ENCODE measurements around the gene PRCC. TPM values are rescaled to one million over a fixed set of nuclear protein-coding genes. Genes with fewer than 3 reads are reported as not detected.
A peak's percentile ranks its signal among the peaks of the same experiment; 100 is the strongest.

PRCC gene, protein sequence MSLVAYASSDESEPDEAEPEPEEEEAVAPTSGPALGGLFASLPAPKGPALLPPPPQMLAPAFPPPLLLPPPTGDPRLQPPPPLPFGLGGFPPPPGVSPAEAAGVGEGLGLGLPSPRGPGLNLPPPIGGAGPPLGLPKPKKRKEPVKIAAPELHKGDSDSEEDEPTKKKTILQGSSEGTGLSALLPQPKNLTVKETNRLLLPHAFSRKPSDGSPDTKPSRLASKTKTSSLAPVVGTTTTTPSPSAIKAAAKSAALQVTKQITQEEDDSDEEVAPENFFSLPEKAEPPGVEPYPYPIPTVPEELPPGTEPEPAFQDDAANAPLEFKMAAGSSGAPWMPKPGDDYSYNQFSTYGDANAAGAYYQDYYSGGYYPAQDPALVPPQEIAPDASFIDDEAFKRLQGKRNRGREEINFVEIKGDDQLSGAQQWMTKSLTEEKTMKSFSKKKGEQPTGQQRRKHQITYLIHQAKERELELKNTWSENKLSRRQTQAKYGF
- polyA plus RNA-seq: 57.3 TPM

DNA sequence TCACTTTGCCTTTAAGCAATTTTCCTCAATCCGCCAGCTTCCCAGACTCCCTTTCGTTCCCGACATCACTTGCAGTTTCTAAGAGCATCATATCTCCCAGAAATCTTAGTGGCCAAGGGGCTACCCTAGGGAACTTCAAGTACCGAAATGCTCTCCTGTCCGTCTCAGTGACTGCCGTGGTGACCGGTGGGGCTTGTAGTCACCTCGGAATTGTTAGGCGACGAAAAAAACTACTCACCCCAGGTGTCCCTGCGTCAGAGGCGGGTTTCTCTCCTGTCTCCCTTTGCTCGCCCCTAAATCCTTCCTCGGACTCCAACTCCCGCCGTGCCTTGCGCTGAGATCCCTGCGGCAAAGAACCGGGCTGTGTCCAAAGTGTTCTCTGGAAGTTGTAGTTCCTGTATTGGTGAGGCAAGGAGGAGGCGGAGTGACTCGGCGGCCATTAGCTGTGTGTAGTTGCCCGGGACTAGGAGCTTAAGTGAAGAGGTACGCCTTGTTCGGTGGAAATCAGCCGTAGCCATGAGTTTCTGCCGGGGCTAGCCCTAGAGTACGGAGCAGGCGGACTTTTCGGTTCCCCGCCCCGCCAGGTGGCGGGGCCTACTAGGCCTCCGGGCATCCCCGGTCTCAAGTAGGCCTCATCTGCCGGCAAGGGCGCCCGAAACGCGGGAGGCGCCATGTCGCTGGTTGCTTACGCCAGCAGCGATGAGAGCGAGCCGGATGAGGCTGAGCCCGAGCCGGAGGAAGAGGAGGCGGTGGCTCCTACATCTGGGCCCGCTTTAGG, at the start of gene PRCC:
Gene PRCC, plus strand, starts transcription at position 435 of the 778 bp plus-strand sequence. Its CDS starts 237 bp downstream, at position 672.
- H3K9me3 Mint-ChIP-seq: no peaks in the 10 kb centered on the region
- H3K27ac Mint-ChIP-seq: peak within 1 kb of the TSS; percentile 79
- no peak within 1 kb of the TSS for H3K4me3 Mint-ChIP-seq
- peaks cover 4% of the 10 kb centered on the region for H3K36me3 Mint-ChIP-seq
- H3K27me3 Mint-ChIP-seq: no peaks in the 10 kb centered on the region
- H3K4me1 Mint-ChIP-seq: peaks cover 19 to 30% (median 22%) of the 10 kb centered on the region in 3 donors

DNA sequence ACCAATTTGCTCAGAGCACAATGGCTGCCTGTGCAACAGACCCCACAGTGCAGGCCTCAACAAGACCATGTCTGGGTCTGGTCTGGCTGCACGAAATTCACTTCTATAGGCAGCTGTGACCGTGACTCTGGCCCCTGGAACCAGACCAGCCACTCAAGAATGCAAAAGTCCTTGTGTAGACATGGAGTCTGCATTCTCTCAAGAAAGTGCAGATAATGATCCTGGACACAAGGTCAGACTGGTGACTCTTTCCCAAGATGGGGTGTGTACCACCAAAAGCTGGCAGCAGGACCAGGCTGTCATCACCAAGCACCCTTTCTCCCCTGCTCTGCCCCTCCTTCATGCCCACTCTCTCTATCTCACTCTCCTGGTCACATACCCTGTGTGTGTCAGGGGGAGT, 46.2 kb upstream of the PRCC start:
- H3K4me3 Mint-ChIP-seq: no peak overlapping the region
- H3K27ac Mint-ChIP-seq: no peak overlapping the region
- H3K4me1 Mint-ChIP-seq: peaks cover 8 to 15% (median 11%) of the 10 kb centered on the region in 3 donors
- no peaks in the 10 kb centered on the region for H3K9me3 Mint-ChIP-seq
- H3K36me3 Mint-ChIP-seq: peaks cover 8% of the 10 kb centered on the region
- no peaks in the 10 kb centered on the region for H3K27me3 Mint-ChIP-seq

DNA sequence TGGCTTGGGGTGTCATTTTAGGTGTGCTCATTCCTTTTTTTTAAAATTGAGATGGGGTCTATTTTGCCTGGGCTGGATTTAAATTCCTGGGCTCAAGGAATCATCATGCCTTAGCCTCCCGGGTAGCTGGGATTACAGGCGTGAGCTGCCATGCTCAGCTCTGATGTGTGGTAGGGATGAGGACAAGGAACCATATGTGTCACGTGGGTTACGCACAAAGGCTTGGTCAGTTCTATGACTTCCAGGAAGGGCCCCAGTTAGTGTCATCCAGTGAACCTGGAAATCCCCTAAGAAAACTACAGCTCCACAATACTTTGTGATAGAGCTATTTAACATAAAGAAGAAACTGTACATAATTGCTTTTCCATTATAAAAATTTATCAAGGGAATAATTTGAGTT, 45.8 kb upstream of the PRCC start:
- Mint-ChIP-seq H3K27me3 (no peaks in the 10 kb centered on the region), H3K9me3 (no peaks in the 10 kb centered on the region), H3K4me3 (no peak overlapping the region), H3K4me1 (peaks cover 8 to 14% (median 11%) of the 10 kb centered on the region in 3 donors), H3K27ac (no peak overlapping the region), H3K36me3 (peaks cover 8% of the 10 kb centered on the region)

DNA sequence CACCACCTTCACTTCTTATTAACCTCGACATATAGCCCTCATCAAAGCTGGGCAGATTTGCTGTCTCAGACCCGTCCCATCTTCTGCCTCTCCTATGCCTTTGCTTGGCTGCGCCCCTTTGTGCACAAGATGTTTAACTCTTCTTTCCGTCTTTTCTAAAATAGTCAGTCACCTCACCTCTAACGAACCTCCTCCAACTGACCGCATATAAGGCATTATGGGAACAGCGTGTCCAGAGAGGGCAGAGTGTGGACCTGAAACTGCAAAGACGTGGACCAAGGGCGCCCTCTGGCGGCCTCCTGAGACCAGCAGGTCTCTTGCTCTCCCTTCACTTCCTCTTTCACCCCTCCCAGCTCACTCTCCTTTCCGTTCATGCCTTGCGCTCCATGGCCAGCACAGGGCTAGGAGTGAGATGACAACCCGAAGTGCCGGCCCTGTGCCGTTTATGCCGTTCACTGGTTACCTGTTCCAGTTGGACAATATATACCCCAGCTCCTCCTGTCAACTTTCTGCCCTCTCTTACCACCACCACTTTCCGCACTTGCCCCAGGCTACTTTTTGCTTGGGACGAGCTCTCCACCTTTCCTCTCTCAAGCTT, 41.6 kb upstream of the PRCC start:
- no peak overlapping the region for H3K4me3 Mint-ChIP-seq
- no peak overlapping the region for H3K27ac Mint-ChIP-seq
- peaks cover 23 to 26% (median 24%) of the 10 kb centered on the region in 3 donors for H3K4me1 Mint-ChIP-seq
- peaks cover 2% of the 10 kb centered on the region for H3K27me3 Mint-ChIP-seq
- H3K9me3 Mint-ChIP-seq: no peaks in the 10 kb centered on the region
- H3K36me3 Mint-ChIP-seq: peaks cover 3% of the 10 kb centered on the region

DNA sequence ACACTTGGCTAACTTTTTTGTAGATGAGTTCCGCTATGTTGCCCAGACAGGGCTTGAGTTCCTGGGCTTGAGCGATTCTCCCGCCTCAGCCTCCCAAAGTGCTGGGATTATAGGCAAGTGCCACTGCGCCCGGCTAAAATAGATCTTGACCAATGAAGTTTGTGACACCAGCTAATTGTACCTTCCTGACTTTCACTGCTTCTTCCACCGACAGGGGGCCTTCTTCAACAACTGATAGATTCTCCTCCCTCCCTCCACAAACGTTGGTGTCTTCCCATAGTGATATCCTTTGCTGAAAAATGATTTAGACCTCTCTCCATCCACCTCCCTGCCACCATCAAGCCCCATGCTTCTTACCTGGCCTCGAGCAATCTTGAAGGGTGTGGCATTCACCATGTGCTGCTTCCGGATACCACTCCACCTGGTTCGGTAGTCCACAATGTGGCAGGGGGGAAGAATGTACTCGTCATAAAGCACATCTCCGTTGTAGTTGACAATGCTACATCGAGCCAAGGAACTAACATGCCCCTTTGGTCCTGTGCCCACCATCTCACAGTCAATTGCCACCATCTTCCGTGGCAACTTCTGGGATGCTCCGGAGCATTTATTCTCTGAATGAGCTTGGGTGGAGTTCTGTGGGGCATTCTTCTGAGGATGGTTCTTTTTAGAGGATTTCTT, 40.6 kb upstream of the PRCC start:
- Mint-ChIP-seq H3K4me1 (peaks cover 23 to 26% (median 25%) of the 10 kb centered on the region in 3 donors), H3K36me3 (peaks cover 3% of the 10 kb centered on the region), H3K27me3 (peaks cover 2% of the 10 kb centered on the region), H3K4me3 (no peak overlapping the region), H3K27ac (no peak overlapping the region), H3K9me3 (no peaks in the 10 kb centered on the region)

DNA sequence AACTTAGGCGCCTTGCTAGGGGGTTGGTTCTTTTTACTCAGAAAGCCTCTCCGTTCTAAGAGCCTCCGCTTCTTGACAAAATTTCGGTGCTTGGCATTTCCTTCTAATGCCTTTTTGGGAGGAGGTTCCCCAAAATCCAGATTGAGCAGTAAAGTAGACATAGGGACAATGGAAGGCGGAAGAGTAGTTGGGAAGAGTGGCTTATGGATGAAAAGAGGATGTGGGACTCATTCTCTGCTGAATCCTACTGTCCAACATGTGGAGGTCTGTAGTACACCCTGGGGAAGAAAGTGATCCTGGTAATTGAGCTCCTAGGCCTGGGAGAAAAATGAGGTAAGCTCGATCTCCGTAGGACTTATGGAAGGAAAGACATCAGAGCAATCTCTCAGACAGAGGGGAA, 39.8 kb upstream of the PRCC start:
- H3K9me3 Mint-ChIP-seq: no peaks in the 10 kb centered on the region
- H3K36me3 Mint-ChIP-seq: peaks cover 3% of the 10 kb centered on the region
- peaks cover 23 to 26% (median 25%) of the 10 kb centered on the region in 3 donors for H3K4me1 Mint-ChIP-seq
- H3K27me3 Mint-ChIP-seq: peaks cover 2% of the 10 kb centered on the region
- no peak overlapping the region for H3K4me3 Mint-ChIP-seq
- H3K27ac Mint-ChIP-seq: peak overlapping the region in 2 of 3 donors; percentile 97 to 98

DNA sequence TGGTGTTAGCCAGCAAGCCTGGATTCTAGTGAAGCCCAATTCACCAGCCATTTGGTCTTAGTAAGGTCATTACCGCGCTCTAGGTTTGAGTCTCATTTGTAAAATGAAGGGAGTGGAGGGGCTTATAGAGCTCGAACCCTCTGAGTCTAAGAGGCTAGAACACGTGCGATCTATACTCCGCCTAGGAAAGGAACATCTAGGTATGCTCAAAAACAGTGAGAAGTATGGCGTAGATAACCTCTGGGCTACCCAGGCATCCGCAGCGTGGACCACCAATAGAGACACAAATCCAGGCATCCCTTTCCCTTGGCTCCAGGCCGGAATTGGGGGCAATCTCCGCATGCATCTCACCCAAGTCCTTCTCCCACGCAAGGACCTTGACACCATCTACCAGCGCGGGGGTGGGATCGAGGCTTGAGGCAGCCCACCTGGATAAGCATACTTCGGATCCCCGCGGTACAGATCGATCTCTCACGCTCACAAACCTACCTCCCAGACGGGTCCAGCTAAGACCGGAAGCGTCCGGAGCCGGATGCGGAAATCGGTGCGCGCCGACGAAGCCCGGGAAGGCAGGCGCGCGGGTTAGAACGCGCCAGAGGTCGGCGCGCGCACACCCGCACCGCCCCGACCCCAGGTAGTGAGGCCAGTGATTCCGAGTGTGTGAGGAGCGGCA, 39.3 kb upstream of the PRCC start, which contains the start of gene METTL25B:
Gene METTL25B, plus strand, starts transcription at position 544 of the 673 bp plus-strand sequence. CDS start 636 bp downstream, outside the sequence.
- peaks cover 6% of the 10 kb centered on the region for H3K36me3 Mint-ChIP-seq
- H3K9me3 Mint-ChIP-seq: no peaks in the 10 kb centered on the region
- H3K4me3 Mint-ChIP-seq: no peak within 1 kb of the TSS
- H3K27ac Mint-ChIP-seq: peak within 1 kb of the TSS in 2 of 3 donors; percentile 97 to 98
- H3K27me3 Mint-ChIP-seq: peaks cover 2% of the 10 kb centered on the region
- H3K4me1 Mint-ChIP-seq: peaks cover 23 to 30% (median 29%) of the 10 kb centered on the region in 3 donors

DNA sequence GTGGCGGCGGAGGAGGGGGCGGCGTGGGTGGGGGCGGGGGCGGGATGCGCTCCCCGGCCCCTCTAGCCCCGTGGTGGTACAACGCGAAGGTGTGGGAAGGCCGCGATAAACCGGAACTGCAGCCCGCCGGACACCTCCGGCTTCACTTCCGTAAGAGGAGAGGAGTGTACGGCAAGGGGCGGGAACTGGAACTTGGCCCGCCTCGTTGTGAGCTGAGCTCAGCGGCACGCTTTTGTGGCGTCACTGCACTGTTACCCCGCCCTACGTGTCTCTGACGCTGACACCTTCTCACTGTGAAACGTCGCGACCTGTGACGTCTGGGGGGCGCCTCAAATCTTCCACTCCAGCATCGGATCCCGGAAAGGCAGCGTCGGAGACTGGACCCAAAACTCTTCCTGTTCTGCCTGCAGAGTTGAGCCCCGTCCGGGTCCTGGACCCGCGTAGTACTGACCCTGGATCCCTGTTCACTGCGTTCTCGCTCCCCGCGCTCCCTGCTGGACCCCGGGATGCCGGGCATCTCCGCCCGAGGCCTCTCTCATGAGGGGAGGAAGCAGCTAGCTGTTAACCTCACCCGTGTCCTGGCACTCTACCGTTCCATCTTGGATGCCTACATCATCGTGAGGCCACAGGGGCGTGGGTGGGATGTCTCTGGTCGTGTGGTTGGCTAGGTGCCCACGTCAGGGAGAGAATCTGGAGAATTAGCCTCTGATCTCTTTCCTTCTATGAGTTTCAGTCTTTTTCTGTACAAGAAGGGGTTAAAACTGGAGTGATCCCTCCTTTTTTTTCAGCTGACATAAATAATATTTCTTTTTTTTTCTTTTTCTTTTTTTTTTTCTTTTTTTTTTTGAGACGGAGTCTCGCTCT, 38.5 kb upstream of the PRCC start, which contains the start of gene ISG20L2:
Gene ISG20L2, minus strand, starts transcription at position 168 of the 864 bp plus-strand sequence. CDS start 1,114 bp downstream, outside the sequence.
- H3K27me3 Mint-ChIP-seq: peaks cover 2% of the 10 kb centered on the region
- H3K9me3 Mint-ChIP-seq: no peaks in the 10 kb centered on the region
- H3K27ac Mint-ChIP-seq: peak within 1 kb of the TSS in 2 of 3 donors; percentile 97 to 98
- H3K36me3 Mint-ChIP-seq: peaks cover 2% of the 10 kb centered on the region
- H3K4me3 Mint-ChIP-seq: peak within 1 kb of the TSS in 1 of 4 donors; percentile 68
- H3K4me1 Mint-ChIP-seq: peaks cover 17 to 30% (median 23%) of the 10 kb centered on the region in 3 donors

DNA sequence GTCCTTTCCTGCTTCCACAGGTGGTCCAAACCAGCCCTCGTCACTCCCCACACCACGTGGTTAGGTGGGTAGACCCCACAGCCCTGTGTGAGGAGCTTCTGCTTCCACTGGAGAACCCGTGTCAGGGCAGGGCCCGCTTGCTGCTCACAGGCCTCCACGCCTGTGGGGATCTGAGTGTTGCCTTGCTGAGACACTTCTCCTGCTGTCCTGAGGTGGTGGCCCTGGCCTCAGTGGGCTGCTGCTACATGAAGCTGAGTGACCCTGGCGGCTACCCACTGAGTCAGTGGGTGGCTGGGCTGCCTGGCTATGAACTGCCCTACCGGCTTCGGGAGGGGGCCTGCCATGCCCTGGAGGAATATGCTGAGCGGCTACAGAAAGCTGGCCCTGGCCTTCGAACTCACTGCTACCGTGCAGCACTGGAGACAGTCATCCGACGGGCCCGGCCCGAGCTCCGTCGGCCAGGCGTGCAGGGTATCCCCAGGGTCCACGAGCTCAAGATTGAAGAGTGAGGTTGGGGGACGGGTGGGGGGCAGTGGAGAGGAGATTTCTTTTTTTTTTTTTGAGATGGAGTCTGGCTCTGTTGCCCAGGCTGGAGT, 33.2 kb upstream of the PRCC start:
- Mint-ChIP-seq H3K9me3 (no peaks in the 10 kb centered on the region), H3K4me1 (peaks cover 9 to 21% (median 14%) of the 10 kb centered on the region in 3 donors), H3K27me3 (no peaks in the 10 kb centered on the region), H3K4me3 (peak overlapping the region in 1 of 4 donors; percentile 38), H3K27ac (no peak overlapping the region), H3K36me3 (peaks cover 4% of the 10 kb centered on the region)

DNA sequence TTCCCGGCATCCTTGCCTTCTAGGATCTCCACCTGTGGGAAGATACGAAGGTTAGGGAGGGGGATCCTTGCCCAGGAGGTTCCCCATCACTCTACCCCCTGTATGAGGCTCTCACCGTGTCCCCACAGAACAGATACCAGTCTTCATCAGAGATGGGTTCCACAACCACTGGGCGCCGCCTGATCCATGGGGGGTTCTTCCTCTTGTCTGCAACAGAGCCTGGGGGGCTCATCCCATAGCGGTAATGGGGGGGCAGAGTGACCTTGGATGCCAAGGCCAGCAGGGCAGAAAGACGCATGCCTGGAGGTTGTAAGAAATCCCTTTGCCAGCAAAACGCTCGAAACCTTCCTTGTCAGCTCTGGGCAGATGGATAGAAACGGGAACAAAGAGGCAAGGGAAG, 28.9 kb upstream of the PRCC start:
- Mint-ChIP-seq H3K27ac (peak overlapping the region in 2 of 3 donors; percentile 69 to 91), H3K9me3 (no peaks in the 10 kb centered on the region), H3K27me3 (no peaks in the 10 kb centered on the region), H3K4me1 (peaks cover 11 to 23% (median 23%) of the 10 kb centered on the region in 3 donors), H3K4me3 (peak overlapping the region in 1 of 4 donors; percentile 94), H3K36me3 (peaks cover 4% of the 10 kb centered on the region)

DNA sequence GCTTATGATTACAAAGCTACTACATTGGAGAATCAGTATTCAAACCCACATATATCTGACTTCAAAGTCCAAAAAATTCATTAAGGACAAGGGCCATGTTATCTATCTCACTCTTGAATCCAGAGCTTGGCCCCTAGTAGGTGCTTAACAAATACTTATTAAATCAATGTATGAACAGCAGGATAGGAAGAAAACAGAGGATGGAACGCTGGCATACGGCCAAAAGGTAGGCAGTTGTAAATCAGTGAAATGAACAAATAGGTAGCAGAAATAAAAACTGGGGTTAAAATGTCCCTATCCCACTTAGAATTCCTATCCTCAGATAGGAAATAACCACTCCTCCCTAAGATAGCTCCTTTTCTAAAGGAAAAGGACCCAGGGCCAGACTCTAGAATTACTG, 28.4 kb upstream of the PRCC start:
- Mint-ChIP-seq H3K4me1 (peaks cover 11 to 23% (median 23%) of the 10 kb centered on the region in 3 donors), H3K27me3 (no peaks in the 10 kb centered on the region), H3K27ac (peak overlapping the region in 2 of 3 donors; percentile 69 to 91), H3K9me3 (no peaks in the 10 kb centered on the region), H3K36me3 (peaks cover 4% of the 10 kb centered on the region), H3K4me3 (peak overlapping the region in 3 of 4 donors; percentile 41 to 94 (median 50))

DNA sequence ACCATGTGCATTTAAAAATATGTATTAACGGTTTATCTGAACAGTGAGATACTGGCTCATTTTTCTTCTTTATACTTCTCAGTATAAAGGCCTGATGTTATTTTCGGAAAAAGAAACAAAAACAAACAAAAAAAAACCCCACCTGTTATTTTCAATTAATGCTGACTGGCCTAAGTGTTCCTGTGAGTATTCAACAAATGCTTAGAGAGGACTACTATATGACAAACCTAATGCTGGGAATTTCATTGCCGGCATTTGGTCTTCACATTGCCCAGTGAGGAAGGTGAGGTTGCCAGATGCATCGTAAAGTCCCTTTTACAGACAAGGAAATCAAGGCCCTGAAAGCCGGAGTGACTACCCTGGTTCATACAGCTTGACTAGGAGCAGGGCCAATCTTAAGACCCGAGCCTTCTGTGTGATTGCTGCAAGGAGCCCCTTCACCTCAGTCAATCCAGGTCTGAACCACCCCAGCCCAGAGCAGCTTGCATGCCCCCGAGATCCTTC, 27.0 kb upstream of the PRCC start:
- Mint-ChIP-seq H3K4me3 (peak overlapping the region; percentile 94 to 99 (median 97)), H3K27me3 (no peaks in the 10 kb centered on the region), H3K4me1 (peaks cover 11 to 25% (median 22%) of the 10 kb centered on the region in 3 donors), H3K36me3 (peaks cover 4% of the 10 kb centered on the region), H3K9me3 (no peaks in the 10 kb centered on the region), H3K27ac (peak overlapping the region; percentile 89 to 98 (median 96))
